Cerebellar nuclear complex (tissue), 1 donor: ENCODE data around the gene DYNC1LI2.

ENCODE experiments used
- DNase-seq, 2 experiments: peaks; one replicate each; lab custom pipeline; 2025; lab: John Stamatoyannopoulos, UW

The DYNC1LI2 gene

DNA sequence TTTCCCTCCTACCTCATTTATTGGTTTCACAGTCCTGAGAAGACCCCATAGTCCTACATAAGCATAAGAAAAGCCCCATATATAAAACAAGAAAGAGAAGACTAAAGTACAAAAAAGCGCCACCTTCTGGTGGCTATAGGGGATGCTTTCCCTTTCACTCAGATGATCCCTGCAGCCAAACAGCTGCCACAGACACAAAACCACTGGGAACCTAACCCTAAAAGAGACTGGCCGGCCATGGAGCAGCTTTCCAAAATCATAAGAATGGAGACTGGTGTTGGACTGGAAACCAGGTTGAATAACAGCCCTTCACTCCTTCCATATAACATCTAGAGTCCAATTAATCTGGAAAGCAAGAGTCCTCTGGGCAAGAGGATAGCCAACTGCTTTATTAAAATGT lies 11.4 kb downstream of the DYNC1LI2 start:
- DNase-seq = no peak

DNA sequence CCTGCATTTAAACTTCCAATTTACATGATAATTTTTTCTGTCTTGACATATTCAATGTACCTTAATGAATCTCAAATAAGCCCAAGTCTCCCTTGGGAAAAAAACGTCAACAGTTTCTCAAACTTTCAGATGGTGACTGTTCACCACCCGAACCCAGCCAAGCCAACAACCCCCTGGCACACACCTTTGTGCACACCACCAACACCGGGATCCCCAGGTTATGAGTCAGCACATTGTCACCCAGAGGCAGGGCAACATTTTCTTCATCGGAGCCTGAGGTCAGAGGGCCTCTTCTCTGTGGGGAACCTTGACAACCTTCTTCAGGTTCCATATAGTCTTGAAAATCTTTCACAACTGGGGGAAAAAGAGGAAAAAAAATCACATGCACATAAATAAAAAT lies 15.5 kb downstream of the DYNC1LI2 start:
- DNase-seq = no peak

DNA sequence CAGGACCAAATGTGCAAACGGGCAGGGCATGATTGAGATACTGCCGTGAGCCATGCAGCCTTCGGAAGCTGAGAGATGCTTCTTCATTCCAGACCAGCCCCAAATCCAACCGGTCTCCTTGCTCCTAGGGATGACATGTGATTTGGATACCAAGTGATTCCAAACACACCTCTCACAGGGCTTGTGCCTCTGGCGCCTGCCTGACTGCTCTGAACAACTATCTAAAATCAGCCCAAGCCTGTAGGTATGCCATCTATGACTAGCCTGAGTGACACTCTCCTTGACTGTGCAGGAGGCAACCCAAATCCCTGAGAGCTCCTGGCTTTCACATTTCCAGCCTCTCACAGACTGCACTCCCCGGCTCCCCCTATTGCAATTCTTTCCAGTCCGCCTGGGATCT lies 20.3 kb downstream of the DYNC1LI2 start:
- DNase-seq = no peak

DNA sequence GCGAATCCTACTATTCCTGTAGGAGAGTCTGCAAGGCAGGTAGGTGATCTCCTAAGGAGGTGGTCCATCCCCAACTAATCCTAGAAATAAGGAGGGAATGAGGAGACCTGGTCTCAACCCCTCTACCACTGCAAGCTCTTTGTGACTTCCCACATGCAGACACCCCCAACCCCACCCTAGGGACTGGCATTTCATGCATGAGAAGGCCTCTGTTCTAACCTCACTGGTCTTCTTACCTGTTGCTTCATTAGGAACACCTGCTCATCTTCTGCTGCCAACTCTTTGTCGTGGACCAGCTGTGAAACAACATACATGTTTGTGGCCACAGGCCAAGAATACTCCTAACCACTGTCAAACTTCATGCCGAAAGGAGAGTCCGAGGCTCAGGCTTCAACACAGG lies 22.6 kb downstream of the DYNC1LI2 start:
- DNase-seq = no peak

DNA sequence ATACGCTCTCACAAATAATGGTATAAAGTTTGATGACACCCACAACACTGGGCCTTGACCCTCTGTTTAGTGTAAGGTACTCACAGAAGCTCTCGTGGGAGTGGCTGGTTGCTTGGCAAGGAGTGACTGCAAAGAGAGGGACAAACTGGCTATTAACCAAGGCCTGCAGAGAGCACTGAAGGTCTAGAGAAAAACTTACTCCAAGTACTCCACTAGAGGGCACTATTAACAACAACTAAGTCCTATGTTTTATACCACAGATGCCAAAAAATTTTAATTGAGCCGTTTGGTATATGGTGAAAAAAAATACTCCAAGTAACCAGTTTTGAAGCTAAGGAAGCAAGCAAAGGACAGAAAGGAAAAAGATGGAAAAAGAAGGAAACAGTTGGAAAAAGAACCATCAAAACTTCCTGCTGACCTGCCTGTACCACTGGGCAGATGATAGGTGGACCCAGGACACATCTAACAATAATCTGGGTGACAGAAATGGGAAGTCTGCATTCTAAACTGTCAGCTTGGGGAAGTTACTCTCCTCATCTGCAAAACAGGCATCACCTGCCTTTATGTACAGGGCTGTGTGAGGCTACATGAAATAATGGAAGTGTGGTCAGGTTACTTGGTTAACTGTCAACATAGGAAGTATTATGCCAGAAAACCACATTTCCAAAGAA lies 23.2 kb downstream of the DYNC1LI2 start:
- DNase-seq = peak; percentile 17 to 36

DNA sequence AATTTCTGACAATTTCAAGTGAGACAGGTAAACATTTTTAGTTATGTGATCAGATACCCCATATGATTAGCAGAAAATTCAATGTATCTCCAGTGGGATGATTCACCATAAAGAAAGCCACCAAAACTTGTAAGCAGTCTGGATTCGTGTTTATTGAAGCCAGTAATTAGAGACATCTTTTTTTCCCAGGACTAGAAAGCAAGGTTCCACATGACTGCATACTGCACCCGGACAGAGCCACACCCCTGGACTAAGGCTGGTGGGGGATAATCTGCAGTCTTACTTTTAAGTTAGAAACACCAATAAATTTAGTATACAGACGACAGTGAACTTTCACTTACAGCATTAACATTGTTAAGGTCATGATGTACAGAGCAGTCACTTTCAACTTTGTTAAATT lies 30.6 kb downstream of the DYNC1LI2 start:
- no peak for DNase-seq

DNA sequence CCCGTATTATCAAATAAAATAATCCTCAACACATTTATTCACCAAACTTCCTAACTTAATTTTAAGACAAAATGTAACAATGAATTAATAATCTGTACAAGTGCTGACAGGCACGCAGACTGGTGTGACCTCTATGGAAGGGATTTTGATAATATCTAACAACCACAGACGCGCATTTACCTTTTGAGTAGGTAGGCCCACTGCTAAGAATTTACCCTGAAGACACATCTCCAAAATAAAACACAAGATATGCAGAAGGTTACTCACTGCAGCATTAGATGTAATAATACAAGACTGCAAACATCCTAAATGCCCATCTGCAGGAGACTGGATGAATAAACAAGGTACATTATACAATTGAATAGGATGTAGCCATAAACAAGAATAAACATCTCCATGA lies 32.2 kb downstream of the DYNC1LI2 start:
- DNase-seq = no peak

DNA sequence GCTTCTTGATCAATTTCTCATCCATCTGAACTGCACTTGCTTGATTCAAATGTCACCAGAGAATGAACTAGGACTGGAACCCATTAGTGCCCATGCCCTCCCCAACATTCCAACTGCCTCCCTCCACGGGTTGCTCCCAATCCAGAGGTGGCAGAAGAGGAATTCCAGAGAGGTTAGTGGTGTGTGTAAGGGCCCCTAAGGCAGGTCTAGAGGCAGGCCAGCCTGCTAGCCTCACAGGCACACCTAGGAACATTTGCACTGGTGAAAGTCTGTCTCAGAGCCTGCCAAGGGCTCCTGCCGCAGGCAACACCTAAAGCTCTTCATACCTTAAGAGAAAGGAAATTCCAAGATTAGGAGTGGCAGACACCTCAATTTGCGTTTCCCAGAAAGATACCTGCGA lies 33.6 kb downstream of the DYNC1LI2 start:
- no peak for DNase-seq

DNA sequence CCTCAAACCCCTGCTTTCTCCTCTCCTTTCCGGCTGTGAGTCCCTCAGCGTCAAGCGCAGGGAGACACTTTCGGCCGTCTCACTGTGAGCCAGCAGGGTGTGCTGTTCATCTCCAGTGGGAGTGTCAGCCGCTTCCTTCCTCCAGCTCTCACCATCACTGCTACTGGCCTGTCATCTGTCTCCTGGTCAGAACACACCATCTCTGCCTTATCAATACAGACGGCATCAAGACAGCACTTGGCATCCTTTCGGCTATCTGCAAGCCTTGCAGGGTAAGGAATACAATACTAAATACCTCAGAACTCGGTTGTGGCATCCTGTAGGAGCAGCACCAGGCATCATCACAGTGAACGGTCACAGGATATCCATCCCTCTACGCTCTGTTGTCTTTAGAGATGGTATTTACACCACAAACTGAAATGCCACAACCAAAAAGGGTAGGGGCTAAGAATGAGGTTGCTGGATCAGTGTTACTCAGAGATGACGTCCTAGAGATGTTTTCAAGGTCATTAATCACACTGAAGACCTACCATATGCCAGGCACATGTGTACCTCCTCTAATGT lies 34.2 kb downstream of the DYNC1LI2 start:
- DNase-seq = no peak

DNA sequence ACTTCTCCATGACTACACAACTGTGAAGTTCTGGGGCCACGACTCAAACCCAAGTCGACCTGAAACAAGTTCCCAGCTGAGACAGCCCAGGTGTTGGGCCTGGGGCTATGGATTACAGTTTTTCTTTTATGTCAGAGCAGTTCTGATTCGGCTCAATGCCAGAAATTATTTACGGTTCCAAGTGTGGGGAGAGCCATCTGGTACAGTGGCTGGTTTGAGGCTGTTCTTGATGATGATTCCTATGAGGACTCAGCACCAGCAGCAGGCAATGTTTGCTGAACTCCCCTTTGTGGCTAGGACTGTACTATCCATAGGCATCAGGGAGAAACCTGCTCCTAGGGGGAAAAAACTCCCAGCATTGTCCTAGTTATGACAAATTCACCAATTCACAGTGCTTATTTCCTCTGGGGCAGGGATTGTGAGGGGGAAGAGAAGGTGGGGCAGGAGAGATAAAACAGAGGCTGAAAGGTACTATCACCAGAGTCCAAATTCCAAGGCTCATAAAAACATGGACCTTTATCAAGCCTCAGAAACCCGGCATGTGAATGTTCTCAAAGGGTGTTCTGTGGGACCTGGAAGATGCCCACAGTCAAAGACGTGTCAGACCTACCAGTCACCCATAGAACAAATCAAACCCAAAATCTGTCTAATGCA lies 36.6 kb downstream of the DYNC1LI2 start:
- DNase-seq = no peak

DNA sequence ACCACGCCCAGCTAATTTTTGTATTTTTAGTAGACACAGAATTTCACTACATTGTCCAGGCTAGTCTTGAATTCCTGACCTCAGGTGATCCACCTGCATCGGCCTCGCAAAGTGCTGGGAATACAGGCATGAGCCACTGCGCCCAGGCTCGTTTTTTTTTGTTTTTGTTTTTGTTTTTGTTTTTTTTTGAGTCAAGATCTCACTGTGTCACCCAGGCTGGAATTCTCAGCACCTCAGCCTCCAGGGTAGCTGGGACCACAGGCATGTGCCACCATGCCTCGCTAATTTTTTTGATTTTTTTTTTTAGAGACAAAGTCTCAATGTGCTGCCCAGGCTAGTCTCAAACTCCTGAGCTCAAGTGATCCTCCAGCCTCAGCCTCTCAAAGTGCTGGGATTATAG lies 37.3 kb downstream of the DYNC1LI2 start:
- no peak for DNase-seq

DNA sequence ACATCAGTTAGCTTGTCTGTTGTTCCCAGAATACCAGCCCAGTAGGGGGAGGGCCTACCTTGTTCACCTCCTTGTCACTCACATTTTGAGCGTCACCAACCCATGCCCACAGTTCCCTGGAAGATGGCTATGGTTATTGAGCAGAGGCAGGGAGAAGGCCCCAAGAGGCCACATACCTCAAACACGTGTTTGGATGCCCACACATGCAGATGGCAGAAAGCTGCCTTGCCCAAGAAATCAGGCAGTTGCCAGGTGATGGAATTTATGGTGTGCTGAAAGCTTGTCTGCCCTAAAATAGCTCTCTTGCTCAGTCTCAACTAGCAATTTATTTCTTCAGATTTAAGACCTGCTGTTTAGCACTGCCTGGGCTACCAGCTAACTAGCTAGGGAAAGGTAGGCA lies 38.3 kb downstream of the DYNC1LI2 start:
- no peak for DNase-seq

DNA sequence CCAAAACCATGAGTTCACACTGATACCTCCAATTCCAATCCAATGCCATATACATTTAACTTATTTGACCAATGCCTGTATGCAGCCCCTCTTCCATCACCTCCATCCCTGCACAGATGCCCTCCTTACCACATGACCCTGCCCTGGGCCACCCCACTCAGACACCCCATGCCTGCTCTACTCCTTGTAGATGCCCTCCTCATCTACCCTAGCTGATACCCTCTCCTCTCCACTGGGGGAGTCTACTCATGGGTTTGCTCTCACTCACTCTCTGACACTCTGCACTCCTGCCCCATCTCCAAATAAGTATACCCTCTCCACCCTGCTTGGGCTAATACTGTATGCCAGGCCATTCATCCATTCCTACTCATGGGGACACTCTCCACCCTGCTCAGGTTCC lies 38.9 kb downstream of the DYNC1LI2 start:
- no peak for DNase-seq

DNA sequence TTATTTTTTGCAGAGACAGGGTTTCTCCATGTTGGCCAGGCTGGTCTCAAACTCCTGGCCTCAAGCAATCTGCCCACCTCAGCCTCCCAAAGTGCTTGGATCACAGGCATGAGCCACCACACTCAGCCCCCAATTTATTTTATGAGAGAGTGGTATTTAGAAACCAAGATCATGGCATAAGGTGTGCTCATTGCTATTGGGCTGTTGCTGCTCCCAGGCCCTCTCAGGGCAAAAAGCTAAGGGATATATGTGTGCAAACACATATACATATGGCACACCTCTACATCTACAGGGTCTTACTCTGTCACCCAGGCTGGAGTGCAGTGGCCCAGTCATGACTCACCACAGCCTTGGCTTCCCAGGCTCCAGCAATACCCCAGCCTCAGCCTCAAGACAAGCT lies 39.8 kb downstream of the DYNC1LI2 start:
- no peak for DNase-seq

DNA sequence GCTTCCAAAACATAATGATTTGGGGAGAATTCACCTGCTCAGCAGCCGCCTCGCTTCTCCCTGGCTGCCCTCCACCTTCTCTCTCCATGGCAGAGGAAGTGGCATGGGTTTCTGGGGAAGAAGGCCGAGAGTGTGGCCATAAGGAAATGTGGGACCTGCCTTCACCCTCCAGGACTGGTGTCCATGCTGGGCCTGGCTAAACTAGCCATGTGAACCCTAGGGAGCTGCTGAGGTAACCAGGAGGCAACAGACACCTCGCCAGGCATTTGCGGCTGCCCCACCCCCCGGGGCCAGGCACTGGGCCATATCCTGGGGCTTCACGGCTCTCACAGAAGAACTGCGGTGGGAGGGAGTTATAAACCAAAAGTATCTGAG lies 44.9 kb downstream of the DYNC1LI2 start:
- no peak for DNase-seq

DNA sequence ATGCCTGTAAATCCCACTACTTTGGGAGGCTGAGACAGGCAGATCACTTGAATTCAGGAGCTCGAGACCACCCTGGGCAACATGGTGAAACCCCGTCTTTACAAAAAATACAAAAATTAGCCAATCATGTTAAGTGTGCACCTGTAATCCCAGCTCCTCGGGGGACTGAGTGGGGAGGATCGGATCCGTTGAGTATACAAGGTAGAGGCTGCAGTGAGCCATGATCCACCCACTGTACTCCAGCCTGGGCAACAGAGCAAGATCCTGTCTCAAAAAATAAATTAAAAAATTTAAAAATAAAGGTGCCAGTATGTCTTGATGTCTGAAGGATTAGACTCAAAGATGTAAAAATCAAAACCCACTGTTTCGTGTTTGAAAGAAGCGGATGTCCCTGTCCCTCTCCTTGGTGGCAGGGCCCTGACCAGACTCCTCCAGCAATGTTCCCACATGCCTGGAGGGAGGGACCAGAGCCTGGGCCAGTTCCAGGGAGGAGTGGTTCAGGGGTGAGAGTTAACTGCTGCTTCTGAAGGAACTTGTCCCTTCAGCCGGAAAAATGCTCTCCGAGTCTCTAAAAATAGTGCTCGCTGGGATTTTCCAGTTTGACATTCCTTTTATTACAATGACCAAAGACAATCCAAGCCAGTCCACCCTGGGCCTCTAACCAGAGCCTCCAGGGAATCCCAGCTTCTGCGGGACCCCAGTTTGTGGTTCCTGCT lies 45.5 kb downstream of the DYNC1LI2 start:
- DNase-seq = no peak

DNA sequence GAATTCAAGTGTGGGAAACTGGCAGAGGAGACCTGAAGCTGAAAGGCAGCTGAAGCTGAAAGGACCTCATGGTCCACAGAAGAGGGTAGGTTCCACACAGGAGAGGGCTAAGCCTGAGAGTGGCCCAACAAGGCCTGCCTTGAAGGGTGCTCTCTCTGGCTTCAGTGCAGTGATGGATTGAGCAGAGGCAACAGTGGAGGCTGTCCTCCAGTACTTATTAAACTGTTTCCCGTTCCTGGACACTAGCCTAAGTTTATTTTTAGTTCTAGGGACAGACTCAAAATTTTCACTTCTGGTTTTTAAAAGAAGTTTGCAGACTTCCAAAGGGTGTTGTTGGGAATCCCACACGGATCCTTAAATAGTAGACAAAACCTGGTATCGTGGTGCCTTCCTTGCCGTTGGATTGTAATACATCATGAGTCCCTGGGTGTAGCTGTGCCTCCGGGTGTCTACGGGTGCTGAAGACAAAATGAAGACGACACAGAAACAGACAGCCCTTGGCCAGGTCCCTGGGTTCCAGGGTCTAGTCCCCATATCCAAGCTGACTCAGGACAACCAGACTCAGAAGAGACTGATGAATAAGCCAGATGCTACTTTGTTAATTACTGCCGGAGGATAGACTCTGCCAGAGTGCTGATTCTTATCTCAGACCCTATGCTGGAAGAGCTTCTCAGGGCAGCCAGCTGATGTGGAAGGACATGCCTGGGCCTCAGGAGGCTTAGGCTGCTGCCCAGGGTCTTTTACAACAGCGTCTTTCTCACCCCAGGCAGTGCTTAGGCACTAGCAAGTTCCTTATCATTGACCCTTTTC lies 47.8 kb downstream of the DYNC1LI2 start:
- DNase-seq = no peak

DNA sequence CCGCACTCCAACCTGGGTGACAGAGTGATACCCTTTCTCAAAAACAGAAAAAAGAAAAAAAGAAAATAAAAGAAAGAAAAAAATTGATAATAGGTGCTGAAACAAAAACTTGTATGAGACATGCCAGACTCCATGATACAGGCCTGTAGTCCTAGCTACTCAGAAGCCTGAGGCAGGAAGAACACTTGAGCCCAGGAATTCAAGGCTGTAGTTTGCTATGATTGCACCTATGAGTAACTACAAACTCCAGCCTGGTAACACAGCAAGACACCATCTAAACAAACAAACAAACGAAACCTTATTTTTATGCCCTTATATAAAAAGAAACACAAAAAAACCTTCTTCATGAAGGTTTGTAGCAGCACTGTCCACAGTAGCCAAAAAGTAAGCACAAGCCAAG lies 49.9 kb downstream of the DYNC1LI2 start:
- no peak for DNase-seq

DNA sequence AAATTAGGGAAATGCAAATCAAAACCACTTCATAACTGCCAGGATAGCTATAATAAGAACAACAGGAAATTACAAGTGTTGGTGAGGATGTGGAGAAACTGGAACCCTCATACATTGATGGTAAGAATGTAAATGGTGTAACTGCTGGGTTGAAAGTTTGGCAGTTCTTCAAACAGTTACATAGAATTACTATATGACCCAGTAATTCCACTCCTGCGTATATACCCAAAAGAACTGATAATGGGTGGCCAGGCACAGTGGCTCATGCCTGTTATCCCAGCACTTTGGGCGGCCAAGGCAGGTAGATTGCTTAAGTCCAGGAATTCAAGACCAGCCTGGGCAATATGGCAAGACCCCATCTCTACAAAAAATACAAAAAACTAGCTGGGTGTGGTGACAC lies 50.4 kb downstream of the DYNC1LI2 start:
- DNase-seq = no peak

DNA sequence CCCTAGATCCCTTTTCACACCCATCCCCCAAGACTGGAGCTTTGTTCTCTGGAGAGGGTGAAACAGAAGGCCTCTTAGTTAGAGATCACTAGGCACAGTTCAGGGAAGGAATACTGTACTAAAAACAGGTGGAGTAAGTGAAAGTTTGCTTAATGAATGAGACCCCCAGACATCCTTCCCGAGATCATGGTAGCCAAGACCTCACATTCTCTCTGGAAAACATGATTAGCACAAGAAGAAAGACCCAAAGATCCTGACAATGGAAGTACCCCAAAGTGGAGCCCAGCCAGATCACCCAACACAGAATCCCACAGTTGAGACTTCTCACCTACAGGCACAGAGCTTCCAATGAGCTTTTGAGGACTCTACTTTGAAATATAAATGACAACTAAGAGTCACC lies 51.5 kb downstream of the DYNC1LI2 start:
- DNase-seq = no peak

DNA sequence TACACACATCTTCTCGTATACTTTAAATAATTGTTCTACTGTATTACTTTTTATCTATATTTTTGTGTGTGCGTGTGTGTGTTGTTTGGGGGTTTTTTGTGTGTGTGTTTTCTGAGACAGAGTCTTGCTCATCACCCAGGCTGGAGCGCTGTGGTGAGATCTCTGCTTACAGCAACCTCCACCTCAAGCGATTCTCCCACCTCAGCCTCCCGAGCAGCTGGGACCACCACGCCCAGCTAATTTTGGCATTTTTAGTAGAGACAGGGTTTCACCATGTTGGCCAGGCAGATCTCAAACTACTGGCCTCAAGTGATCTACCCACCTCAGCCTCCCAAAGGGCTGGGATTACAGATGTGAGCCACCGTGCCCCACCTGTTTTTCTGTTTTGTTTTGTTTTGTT lies 53.4 kb downstream of the DYNC1LI2 start:
- DNase-seq = no peak
